Karpas-422 (cell line): Measurements from ENCODE around the gene COQ8A. TPM values are rescaled to one million over a fixed set of nuclear protein-coding genes. Genes with fewer than 3 reads are reported as not detected.
"Not testable (repeated sequence)": the region's sequence is repeated elsewhere in the genome, so short reads cannot be mapped to it uniquely, and the experiment has no call there.

ENCODE experiments used
- DNase-seq: peaks from one replicate; pipeline ENCODE4 v3.0.0-alpha.2; 2015
- H2AFZ ChIP-seq: fragments of 200-600 bp; sonication (generic); 2 replicates; pipeline ENCODE4 v1.6.1; 2014; ENCODE audit warnings: antibody characterized with exemption, low read length, mixed read lengths
- H3K27ac ChIP-seq: fragments of 200-600 bp; sonication (generic); 2 replicates; pipeline ENCODE4 v1.5.1; 2014; ENCODE audit warnings: mild to moderate bottlenecking, low read length, moderate library complexity
- H3K27me3 ChIP-seq: fragments of 200-600 bp; sonication (generic); 2 replicates; pipeline ENCODE4 v1.6.1; 2014; ENCODE audit warnings: low read length, mixed read lengths
- H3K36me3 ChIP-seq: fragments of 200-600 bp; sonication (generic); 2 replicates; pipeline ENCODE4 v1.6.1; 2014; ENCODE audit warnings: low read length, mixed read lengths; ENCODE audit not compliant: insufficient read depth
- H3K4me1 ChIP-seq: fragments of 200-600 bp; sonication (generic); 2 replicates; pipeline ENCODE4 v1.6.1; 2014; ENCODE audit warnings: mild to moderate bottlenecking, low read length, mixed read lengths
- H3K4me2 ChIP-seq: fragments of 200-600 bp; sonication (generic); 2 replicates; pipeline ENCODE4 v1.6.1; 2014; ENCODE audit warnings: low read length, low read depth, mild to moderate bottlenecking; ENCODE audit not compliant: poor library complexity, severe bottlenecking
- H3K4me3 ChIP-seq: fragments of 200-600 bp; sonication (generic); 2 replicates; pipeline ENCODE4 v1.5.1; 2014; ENCODE audit warnings: mild to moderate bottlenecking, antibody characterized with exemption, low read length, mixed read lengths
- H3K79me2 ChIP-seq: fragments of 200-600 bp; sonication (generic); 2 replicates; pipeline ENCODE4 v1.6.1; 2014; ENCODE audit warnings: mild to moderate bottlenecking, low read length, mixed read lengths
- H3K9ac ChIP-seq: fragments of 200-600 bp; sonication (generic); 2 replicates; pipeline ENCODE4 v1.6.0; 2014; ENCODE audit warnings: low read length
- H3K9me2 ChIP-seq: fragments of 200-600 bp; sonication (generic), shearing (Covaris generic); replicated peaks from 2 replicates; pipeline ENCODE4 v1.6.0; 2014; ENCODE audit warnings: mild to moderate bottlenecking, low read length, moderate library complexity; ENCODE audit not compliant: insufficient read depth
- H3K9me3 ChIP-seq: fragments of 300-700, 200-600 bp; sonication (generic); 2 replicates; pipeline ENCODE4 v1.6.1; 2014; ENCODE audit warnings: low read length, mixed read lengths
- H4K20me1 ChIP-seq: fragments of 200-600 bp; sonication (generic); 2 replicates; pipeline ENCODE4 v1.6.1; 2014; ENCODE audit warnings: mild to moderate bottlenecking, antibody characterized with exemption, low read length, low read depth; ENCODE audit not compliant: insufficient read depth
- total RNA-seq: library from RNA; depleted of rRNA; stranded (reverse); fragments of >200 nt; shearing (Covaris generic); gene quantifications from 2 replicates; pipeline ENCODE4 v1.2.3, GENCODE V29; 2014; ENCODE audit warnings: low replicate concordance

The COQ8A gene
- total RNA-seq, 1 experiment from 2014 or later = 12.7 TPM

- H3K9me3 ChIP-seq = no peaks in the 10 kb centered on the region
- no peaks in the 10 kb centered on the region for H4K20me1 ChIP-seq
- no peaks in the 10 kb centered on the region for H3K36me3 ChIP-seq
- H2AFZ ChIP-seq = no peak overlapping the region
- no peaks in the 10 kb centered on the region for H3K4me1 ChIP-seq
- H3K27ac ChIP-seq = no peak overlapping the region
- H3K79me2 ChIP-seq = no peaks in the 10 kb centered on the region
- no peaks in the 10 kb centered on the region for H3K27me3 ChIP-seq
- no peak overlapping the region for H3K9ac ChIP-seq
- DNase-seq = no peak
- H3K9me2 ChIP-seq = no peaks in the 10 kb centered on the region
- no peak overlapping the region for H3K4me3 ChIP-seq
- H3K4me2 ChIP-seq = no peak overlapping the region
Measured at GRCh38 chr1:226995365-226996332, 55.6 kb downstream of the COQ8A start.

GRCh38 chr1:226999579-226999978, 59.5 kb downstream of the COQ8A start:
- H2AFZ ChIP-seq, H3K4me2 ChIP-seq, H3K27ac ChIP-seq, DNase-seq, H3K79me2 ChIP-seq, H3K36me3 ChIP-seq, H3K27me3 ChIP-seq, H3K9me3 ChIP-seq, H3K9me2 ChIP-seq, H3K4me3 ChIP-seq, H4K20me1 ChIP-seq, H3K4me1 ChIP-seq, H3K9ac ChIP-seq: not testable (repeated sequence)

- no peak overlapping the region for H2AFZ ChIP-seq
- H4K20me1 ChIP-seq = no peaks in the 10 kb centered on the region
- H3K27me3 ChIP-seq = no peaks in the 10 kb centered on the region
- no peak overlapping the region for H3K4me2 ChIP-seq
- H3K4me1 ChIP-seq = no peaks in the 10 kb centered on the region
- no peaks in the 10 kb centered on the region for H3K79me2 ChIP-seq
- no peaks in the 10 kb centered on the region for H3K9me3 ChIP-seq
- H3K36me3 ChIP-seq = no peaks in the 10 kb centered on the region
- H3K9me2 ChIP-seq = no peaks in the 10 kb centered on the region
- DNase-seq = no peak
- H3K4me3 ChIP-seq = no peak overlapping the region
- H3K27ac ChIP-seq = no peak overlapping the region
- H3K9ac ChIP-seq = no peak overlapping the region
Measured at GRCh38 chr1:227002531-227003049, 62.5 kb downstream of the COQ8A start.

GRCh38 chr1:227003165-227003564, 63.1 kb downstream of the COQ8A start:
- H3K4me3 ChIP-seq = no peak overlapping the region
- no peaks in the 10 kb centered on the region for H3K79me2 ChIP-seq
- H3K27me3 ChIP-seq = no peaks in the 10 kb centered on the region
- H3K9me2 ChIP-seq = no peaks in the 10 kb centered on the region
- H3K4me1 ChIP-seq = no peaks in the 10 kb centered on the region
- no peak overlapping the region for H3K4me2 ChIP-seq
- no peak overlapping the region for H3K9ac ChIP-seq
- H3K9me3 ChIP-seq = no peaks in the 10 kb centered on the region
- H4K20me1 ChIP-seq = no peaks in the 10 kb centered on the region
- H2AFZ ChIP-seq = no peak overlapping the region
- H3K36me3 ChIP-seq = no peaks in the 10 kb centered on the region
- no peak for DNase-seq
- no peak overlapping the region for H3K27ac ChIP-seq

- no peak overlapping the region for H3K4me3 ChIP-seq
- H3K4me2 ChIP-seq = no peak overlapping the region
- no peaks in the 10 kb centered on the region for H3K4me1 ChIP-seq
- H4K20me1 ChIP-seq = no peaks in the 10 kb centered on the region
- no peak for DNase-seq
- no peaks in the 10 kb centered on the region for H3K9me2 ChIP-seq
- no peak overlapping the region for H3K27ac ChIP-seq
- H3K9me3 ChIP-seq = no peaks in the 10 kb centered on the region
- no peak overlapping the region for H2AFZ ChIP-seq
- H3K79me2 ChIP-seq = no peaks in the 10 kb centered on the region
- no peaks in the 10 kb centered on the region for H3K27me3 ChIP-seq
- no peak overlapping the region for H3K9ac ChIP-seq
- H3K36me3 ChIP-seq = no peaks in the 10 kb centered on the region
Measured at GRCh38 chr1:227004796-227005195, 64.7 kb downstream of the COQ8A start.

- H2AFZ ChIP-seq = no peak overlapping the region
- H3K9me2 ChIP-seq = no peaks in the 10 kb centered on the region
- no peaks in the 10 kb centered on the region for H4K20me1 ChIP-seq
- H3K27me3 ChIP-seq = no peaks in the 10 kb centered on the region
- H3K36me3 ChIP-seq = no peaks in the 10 kb centered on the region
- no peak overlapping the region for H3K27ac ChIP-seq
- H3K9me3 ChIP-seq = no peaks in the 10 kb centered on the region
- H3K4me2 ChIP-seq = no peak overlapping the region
- no peak overlapping the region for H3K9ac ChIP-seq
- H3K79me2 ChIP-seq = no peaks in the 10 kb centered on the region
- no peak for DNase-seq
- no peak overlapping the region for H3K4me3 ChIP-seq
- no peaks in the 10 kb centered on the region for H3K4me1 ChIP-seq
Measured at GRCh38 chr1:227006226-227006796, 66.2 kb downstream of the COQ8A start.

- Histone ChIP-seq H3K79me2 (no peaks in the 10 kb centered on the region), H3K27ac (no peak overlapping the region), H2AFZ (no peak overlapping the region), H3K4me3 (no peak overlapping the region), H3K27me3 (no peaks in the 10 kb centered on the region), H3K4me2 (no peak overlapping the region), H3K4me1 (no peaks in the 10 kb centered on the region), H3K36me3 (no peaks in the 10 kb centered on the region), H3K9me3 (no peaks in the 10 kb centered on the region), H3K9me2 (no peaks in the 10 kb centered on the region), H3K9ac (no peak overlapping the region), H4K20me1 (no peaks in the 10 kb centered on the region)
- DNase-seq = no peak
Measured at GRCh38 chr1:227009937-227010336, 69.8 kb downstream of the COQ8A start.

GRCh38 chr1:227010645-227011044, 70.6 kb downstream of the COQ8A start:
- Histone ChIP-seq H3K27me3 (no peaks in the 10 kb centered on the region), H3K27ac (no peak overlapping the region), H3K4me2 (no peak overlapping the region), H4K20me1 (no peaks in the 10 kb centered on the region), H3K9ac (no peak overlapping the region), H2AFZ (no peak overlapping the region), H3K4me1 (no peaks in the 10 kb centered on the region), H3K79me2 (no peaks in the 10 kb centered on the region), H3K9me2 (no peaks in the 10 kb centered on the region), H3K36me3 (no peaks in the 10 kb centered on the region), H3K4me3 (no peak overlapping the region), H3K9me3 (no peaks in the 10 kb centered on the region)
- no peak for DNase-seq
